Measurements from ENCODE around the gene MIS18A.
A peak's percentile ranks its signal among the peaks of the same experiment; 100 is the strongest.
"Not testable (repeated sequence)": the region's sequence is repeated elsewhere in the genome, so short reads cannot be mapped to it uniquely, and the experiment has no call there.

MIS18A gene

DNA sequence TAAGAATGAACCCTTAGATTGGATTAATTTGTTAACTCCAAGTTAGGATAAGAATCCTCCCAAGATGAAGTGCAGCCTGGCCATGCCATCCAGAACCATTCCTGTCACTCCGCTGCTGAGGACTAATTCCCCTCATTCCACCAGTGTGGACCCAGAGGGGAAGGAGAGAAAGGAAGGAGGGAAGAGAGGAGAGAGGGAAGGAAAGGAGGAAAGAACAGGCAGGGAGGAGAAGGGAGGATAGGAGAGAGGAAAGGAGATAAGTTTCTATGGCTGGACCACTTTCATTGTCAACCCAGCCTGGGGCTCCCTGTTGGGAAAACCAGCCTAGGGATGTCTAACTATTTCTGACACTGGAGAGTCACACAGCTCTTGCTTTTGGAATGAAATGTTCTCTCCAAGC lies 24.5 kb upstream of the MIS18A start:
- no peak for DNase-seq

- no peak for DNase-seq
Measured at GRCh38 chr21:32302560-32302959, 23.7 kb upstream of the MIS18A start.

- DNase-seq = no peak
Measured at GRCh38 chr21:32301596-32301995, 22.7 kb upstream of the MIS18A start.

GRCh38 chr21:32300117-32300681 lies 21.4 kb upstream of the MIS18A start:
- no peak for DNase-seq

DNA sequence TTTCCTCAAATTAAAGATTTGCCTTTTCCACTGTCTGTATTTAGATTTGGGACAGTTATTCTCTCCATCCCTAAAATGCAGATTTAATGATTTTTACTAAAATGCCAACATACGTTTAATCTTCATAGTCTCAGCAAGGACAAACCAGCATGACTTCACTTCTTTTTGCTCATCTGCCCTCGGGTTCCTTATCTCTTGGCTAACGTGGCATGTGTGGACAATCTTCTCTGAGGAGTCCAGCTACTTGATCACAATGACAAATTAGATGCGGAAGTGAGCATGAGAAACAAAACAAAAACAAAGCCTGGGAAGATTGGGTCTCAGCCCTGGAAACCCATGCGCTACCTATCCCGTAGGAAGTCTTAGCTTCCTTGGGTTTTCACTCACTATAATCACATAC lies 20.8 kb upstream of the MIS18A start:
- no peak for DNase-seq

- DNase-seq = no peak
Measured at GRCh38 chr21:32298658-32299081, 19.8 kb upstream of the MIS18A start, which contains the start of gene MRAP. Gene MRAP (plus strand): TSS chr21:32298855. CDS start chr21:32298972, 117 bp downstream.

- DNase-seq = no peak
Measured at GRCh38 chr21:32298148-32298559, 19.3 kb upstream of the MIS18A start.

GRCh38 chr21:32297449-32297848 lies 18.6 kb upstream of the MIS18A start:
- no peak for DNase-seq

DNA sequence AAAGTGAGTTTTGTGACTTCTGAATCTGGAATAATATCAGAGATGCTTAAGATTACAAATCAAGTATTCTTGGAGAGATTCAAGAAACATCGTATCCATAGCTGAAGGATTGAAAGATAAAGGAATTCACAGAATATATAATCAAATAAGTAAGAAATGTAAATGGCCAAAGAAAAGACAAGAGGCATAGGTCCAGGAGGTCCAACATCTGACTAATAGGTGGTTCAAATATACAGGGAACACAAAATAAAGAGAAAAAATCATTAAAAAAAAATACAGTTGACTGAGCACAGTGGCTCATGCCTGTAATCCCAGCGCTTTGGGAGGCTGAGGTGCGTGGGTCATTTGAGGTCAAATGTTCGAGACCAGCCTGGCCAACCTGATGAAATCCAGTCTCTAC lies 6.6 kb upstream of the MIS18A start:
- no peak for DNase-seq

DNA sequence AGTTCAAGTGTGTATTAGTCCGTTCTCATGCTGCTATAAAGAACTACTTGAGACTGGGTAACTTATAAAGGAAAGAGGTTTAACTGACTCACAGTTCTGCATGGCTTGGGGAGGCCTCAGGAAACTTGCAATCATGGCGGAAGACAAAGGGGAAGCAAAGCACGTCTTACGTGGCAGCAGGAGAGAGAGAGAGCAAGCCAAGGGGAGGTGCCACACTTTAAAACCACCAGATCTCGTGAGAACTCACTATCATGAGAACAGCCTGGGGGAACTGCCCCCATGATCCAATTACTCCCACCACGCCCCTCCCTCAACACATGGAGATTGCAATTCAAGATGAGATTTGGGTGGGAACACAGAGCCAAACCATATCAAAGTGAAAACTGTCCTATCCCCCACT lies 4.1 kb upstream of the MIS18A start:
- DNase-seq = no peak

- no peak for DNase-seq
Measured at GRCh38 chr21:32281531-32281930, 2.7 kb upstream of the MIS18A start.

- peak; percentile 25 for DNase-seq
Measured at GRCh38 chr21:32279377-32279680, 480 bp upstream of the MIS18A start.

DNA sequence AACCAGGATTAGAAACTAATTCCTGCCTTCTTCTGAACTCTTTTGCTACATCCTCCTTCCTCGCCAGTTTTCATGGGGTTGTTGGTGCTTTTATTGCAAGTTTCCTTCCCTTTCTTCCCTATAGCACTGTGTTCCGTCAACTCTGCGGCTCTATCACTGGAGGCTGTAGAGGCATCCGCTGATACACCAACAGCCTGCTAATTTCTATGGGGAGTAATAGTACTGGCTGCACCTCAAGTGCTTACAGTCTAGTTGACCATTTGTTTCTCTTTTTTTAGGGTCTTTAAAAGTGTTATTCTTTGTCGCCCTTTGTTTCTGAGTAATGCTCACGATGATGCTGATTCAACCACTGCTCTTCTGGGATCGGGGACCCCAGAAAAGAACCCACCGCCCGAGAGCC lies 746 bp downstream of the MIS18A start:
- DNase-seq = no peak

- no peak for DNase-seq
Measured at GRCh38 chr21:32276671-32277070, 2.2 kb downstream of the MIS18A start.

- no peak for DNase-seq
Measured at GRCh38 chr21:32270748-32271147, 8.1 kb downstream of the MIS18A start.

- not testable (repeated sequence) for DNase-seq
Measured at GRCh38 chr21:32265321-32265720, 13.5 kb downstream of the MIS18A start.

GRCh38 chr21:32261929-32262328 lies 16.9 kb downstream of the MIS18A start:
- no peak for DNase-seq

GRCh38 chr21:32260130-32260529 lies 18.7 kb downstream of the MIS18A start:
- DNase-seq = no peak

- DNase-seq = not testable (repeated sequence)
Measured at GRCh38 chr21:32258786-32259048, 20.1 kb downstream of the MIS18A start.

- peak; percentile 12 for DNase-seq
Measured at GRCh38 chr21:32257962-32258785, 20.7 kb downstream of the MIS18A start.

- DNase-seq = peak; percentile 7
Measured at GRCh38 chr21:32256873-32257620, 21.8 kb downstream of the MIS18A start.

DNA sequence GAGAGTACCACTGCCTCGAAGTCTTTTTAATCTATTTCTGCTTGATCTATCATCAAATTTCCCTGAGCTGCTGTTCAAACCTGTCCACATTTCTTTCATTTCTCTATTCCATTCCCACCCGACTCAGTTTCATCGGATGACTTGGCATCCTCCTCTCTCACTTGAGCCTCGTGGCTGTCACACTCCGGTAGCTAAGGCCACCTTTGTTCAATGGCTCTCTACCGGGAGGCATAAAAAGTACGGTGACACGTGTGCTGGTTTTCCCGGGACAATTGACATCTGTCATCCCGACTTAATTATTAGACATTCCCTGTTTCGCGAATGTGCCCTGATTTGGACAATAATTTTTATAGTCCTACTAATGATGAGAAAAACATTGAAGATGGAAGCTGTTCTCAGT lies 22.6 kb downstream of the MIS18A start:
- no peak for DNase-seq

DNA sequence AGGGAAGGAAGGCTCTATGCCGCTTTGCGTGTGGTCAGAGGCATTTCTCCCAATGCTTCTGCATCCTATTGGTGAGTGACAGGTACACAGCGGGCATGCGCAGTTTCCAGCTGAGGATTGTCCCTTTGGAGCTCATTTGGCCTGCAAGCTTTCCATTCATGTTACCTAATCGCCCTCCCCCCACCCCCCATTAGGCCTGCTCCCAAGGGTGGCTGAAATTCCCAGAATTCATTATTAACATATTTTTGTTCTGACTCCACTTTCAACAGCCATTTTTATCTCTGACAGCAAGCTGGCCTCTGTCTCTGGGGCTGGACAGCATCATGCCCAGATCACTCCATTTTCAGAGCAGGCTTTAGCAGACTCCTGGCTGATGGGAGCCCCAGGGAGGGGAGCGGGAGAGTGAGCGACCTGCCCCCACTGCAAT lies 25.6 kb downstream of the MIS18A start:
- no peak for DNase-seq

DNA sequence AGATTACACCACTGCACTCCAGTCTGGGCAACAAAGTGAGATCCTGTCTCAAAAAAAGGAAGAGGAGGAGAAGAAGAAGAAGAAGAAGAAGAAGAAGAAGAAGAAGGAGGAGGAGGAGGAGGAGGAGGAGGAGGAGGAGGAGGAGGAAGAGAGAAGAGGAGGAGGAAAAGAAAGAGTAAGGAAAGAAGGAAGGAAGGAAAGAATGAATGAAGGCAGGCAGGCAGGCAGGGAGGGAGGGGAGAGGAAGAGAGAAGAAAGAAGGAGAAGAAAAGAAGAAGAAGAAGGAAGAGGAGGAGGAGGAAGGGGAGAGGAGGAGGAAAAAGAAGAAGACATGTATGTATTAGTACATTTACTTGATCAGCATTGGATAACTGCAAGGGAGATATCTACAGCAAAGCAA lies 26.7 kb downstream of the MIS18A start:
- DNase-seq = no peak
